Sciatic nerve (tissue), 2 donors: ENCODE data around the gene SH3PXD2B. TPM values are rescaled to one million over a fixed set of nuclear protein-coding genes. Genes with fewer than 3 reads are reported as not detected.
A peak's percentile ranks its signal among the peaks of the same experiment; 100 is the strongest.

Experiments
- ATAC-seq: fragments of 200-7000 bp; cut with Tn5 transposase; one replicate; pipeline ENCODE4 v1.9.1; 2020; ENCODE audit warnings: mild to moderate bottlenecking, moderate library complexity
- DNase-seq: peaks from one replicate; pipeline ENCODE4 v3.0.0-alpha.2; 2020; ENCODE audit warnings: low spot score
- intact Hi-C: fragments of 100-400 bp; cut with DNase I; formaldehyde crosslinking; loops from one replicate; pipeline ENCODE4 v1.14.2; 2022
- total RNA-seq: library from RNA; stranded (reverse); fragmentation: NEBNext Ultra II Directional; extraction: Animal tissue kit (Norgen Biotek cat#: 25700); gene quantifications from one replicate; pipeline ENCODE4 v1.2.1, GENCODE V29; 2021
- donor health status: DM: no; HTN: no; CAD: no.
- donor health status: DM: no; HTN: no; CAD: no.

SH3PXD2B gene
- total RNA-seq, 1 donor from 2014 or later, result 39.5 TPM

- ATAC-seq (no peak), DNase-seq (no peak)
- intact Hi-C loops, result no loop called here
Measured at GRCh38 chr5:172427202-172427601, 27.1 kb downstream of the SH3PXD2B start.

GRCh38 chr5:172426086-172426485 is 28.2 kb downstream of the SH3PXD2B start:
- ATAC-seq (peak; percentile 2), DNase-seq (no peak)
- intact Hi-C loops, result no loop called here

- no peak for ATAC-seq
- intact Hi-C loops, result no loop called here
- no peak for DNase-seq
Measured at GRCh38 chr5:172425402-172425801, 28.9 kb downstream of the SH3PXD2B start.

GRCh38 chr5:172424808-172425207 is 29.5 kb downstream of the SH3PXD2B start:
- DNase-seq, result no peak
- ATAC-seq, result no peak
- intact Hi-C loops, result no loop called here

- no peak for DNase-seq
- no peak for ATAC-seq
- intact Hi-C loops, result no loop called here
Measured at GRCh38 chr5:172424111-172424490, 30.2 kb downstream of the SH3PXD2B start.

GRCh38 chr5:172423379-172424110 is 30.8 kb downstream of the SH3PXD2B start:
- ATAC-seq (no peak), DNase-seq (no peak)
- intact Hi-C loops, result no loop called here

- intact Hi-C loops, result no loop called here
- ATAC-seq (no peak), DNase-seq (no peak)
Measured at GRCh38 chr5:172422255-172422654, 32.1 kb downstream of the SH3PXD2B start.

- no peak for DNase-seq
- ATAC-seq, result peak; percentile 0
- intact Hi-C loops, result no loop called here
Measured at GRCh38 chr5:172421020-172421419, 33.3 kb downstream of the SH3PXD2B start.

GRCh38 chr5:172420235-172420939 is 33.9 kb downstream of the SH3PXD2B start:
- intact Hi-C loops, result no loop called here
- DNase-seq, result peak; percentile 85
- peak; percentile 81 for ATAC-seq

GRCh38 chr5:172418862-172419814 is 35.2 kb downstream of the SH3PXD2B start:
- peak; percentile 34 for ATAC-seq
- intact Hi-C loops, result no loop called here
- peak; percentile 82 for DNase-seq

- intact Hi-C loops, result no loop called here
- peak; percentile 95 for DNase-seq
- ATAC-seq, result peak; percentile 90
Measured at GRCh38 chr5:172417983-172418630, 36.2 kb downstream of the SH3PXD2B start.

GRCh38 chr5:172417130-172417841 is 37.0 kb downstream of the SH3PXD2B start:
- no peak for DNase-seq

GRCh38 chr5:172415362-172416275 is 38.7 kb downstream of the SH3PXD2B start:
- ATAC-seq (no peak), DNase-seq (no peak)
- intact Hi-C loops, result loop anchor here (1.0 kb wide), 1 partner anchor 30 kb away; no protein-coding TSS in a partner anchor

More at GRCh38 chr5:172417130-172417841, 37.0 kb downstream of the SH3PXD2B start:
- intact Hi-C loops, result no loop called here
- no peak for ATAC-seq

GRCh38 chr5:172414531-172415361 is 39.6 kb downstream of the SH3PXD2B start:
- DNase-seq (peak; percentile 78), ATAC-seq (peak; percentile 7)
- intact Hi-C loops, result no loop called here

- DNase-seq (no peak), ATAC-seq (no peak)
- intact Hi-C loops, result no loop called here
Measured at GRCh38 chr5:172413601-172414171, 40.6 kb downstream of the SH3PXD2B start.

GRCh38 chr5:172412724-172413286 is 41.5 kb downstream of the SH3PXD2B start:
- intact Hi-C loops, result no loop called here
- ATAC-seq, result peak; percentile 93
- DNase-seq, result peak; percentile 95
